ENCODE results near the gene LDHB. TPM values are rescaled to one million over a fixed set of nuclear protein-coding genes. Genes with fewer than 3 reads are reported as not detected.
"Not testable (repeated sequence)": the region's sequence is repeated elsewhere in the genome, so short reads cannot be mapped to it uniquely, and the experiment has no call there.

LDHB gene
- total RNA-seq, 1 experiment from 2014 or later = 1,361 TPM

GRCh38 chr12:21647179-21647578 is 10.5 kb downstream of the LDHB start:
- Histone ChIP-seq H3K27me3 (no peaks in the 10 kb centered on the region), H3K4me1 (peaks cover 27% of the 10 kb centered on the region), H3K27ac (no peak overlapping the region), H3K4me3 (no peak overlapping the region), H3K9me3 (replicated peaks) (no peaks in the 10 kb centered on the region), H3K36me3 (peaks cover 94% of the 10 kb centered on the region)
- DNase-seq = no peak

DNA sequence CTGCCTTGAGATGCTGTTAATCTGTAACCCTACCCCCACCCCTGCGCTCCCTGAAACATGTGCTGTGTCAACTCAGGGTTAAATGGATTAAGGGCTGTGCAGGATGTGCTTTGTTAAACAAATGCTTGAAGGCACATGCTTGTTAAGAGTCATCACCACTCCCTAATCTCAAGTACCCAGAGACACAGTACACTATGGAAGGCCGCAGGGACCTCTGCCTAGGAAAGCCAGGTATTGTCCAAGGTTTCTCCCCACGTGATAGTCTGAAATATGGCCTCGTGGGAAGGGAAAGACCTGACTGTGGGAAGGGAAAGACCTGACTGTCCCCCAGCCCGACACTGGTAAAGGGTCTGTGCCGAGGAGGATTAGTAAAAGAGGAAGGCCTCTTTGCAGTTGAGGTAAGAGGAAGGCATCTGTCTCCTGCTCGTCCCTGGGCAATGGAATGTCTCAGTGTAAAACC is 12.6 kb downstream of the LDHB start:
- peaks cover 94% of the 10 kb centered on the region for H3K36me3 ChIP-seq
- peak overlapping the region; percentile 36; the same call in 1 of the 2 replicates for H3K27ac ChIP-seq
- H3K4me3 ChIP-seq; H3K27me3 ChIP-seq; H3K9me3 ChIP-seq (replicated peaks): not testable (repeated sequence)
- peak; percentile 55 to 60 for DNase-seq
- peaks cover 27% of the 10 kb centered on the region for H3K4me1 ChIP-seq

GRCh38 chr12:21644516-21644915 is 13.1 kb downstream of the LDHB start:
- Histone ChIP-seq H3K4me3 (no peak overlapping the region), H3K9me3 (replicated peaks) (no peaks in the 10 kb centered on the region), H3K36me3 (peaks cover 95% of the 10 kb centered on the region), H3K4me1 (peaks cover 27% of the 10 kb centered on the region), H3K27me3 (no peaks in the 10 kb centered on the region), H3K27ac (no peak overlapping the region)
- no peak for DNase-seq

GRCh38 chr12:21643758-21644157 is 13.9 kb downstream of the LDHB start:
- no peak for DNase-seq
- no peak overlapping the region for H3K4me3 ChIP-seq
- H3K36me3 ChIP-seq = peaks cover 95% of the 10 kb centered on the region
- no peaks in the 10 kb centered on the region for H3K9me3 ChIP-seq (replicated peaks)
- H3K4me1 ChIP-seq = peaks cover 25% of the 10 kb centered on the region
- no peak overlapping the region for H3K27ac ChIP-seq
- no peaks in the 10 kb centered on the region for H3K27me3 ChIP-seq

- peaks cover 95% of the 10 kb centered on the region for H3K36me3 ChIP-seq
- H3K27me3 ChIP-seq = no peaks in the 10 kb centered on the region
- DNase-seq = no peak
- H3K4me1 ChIP-seq = peaks cover 23% of the 10 kb centered on the region
- H3K27ac ChIP-seq = no peak overlapping the region
- no peaks in the 10 kb centered on the region for H3K9me3 ChIP-seq (replicated peaks)
- H3K4me3 ChIP-seq = no peak overlapping the region
Measured at GRCh38 chr12:21642707-21643389, 14.8 kb downstream of the LDHB start.

DNA sequence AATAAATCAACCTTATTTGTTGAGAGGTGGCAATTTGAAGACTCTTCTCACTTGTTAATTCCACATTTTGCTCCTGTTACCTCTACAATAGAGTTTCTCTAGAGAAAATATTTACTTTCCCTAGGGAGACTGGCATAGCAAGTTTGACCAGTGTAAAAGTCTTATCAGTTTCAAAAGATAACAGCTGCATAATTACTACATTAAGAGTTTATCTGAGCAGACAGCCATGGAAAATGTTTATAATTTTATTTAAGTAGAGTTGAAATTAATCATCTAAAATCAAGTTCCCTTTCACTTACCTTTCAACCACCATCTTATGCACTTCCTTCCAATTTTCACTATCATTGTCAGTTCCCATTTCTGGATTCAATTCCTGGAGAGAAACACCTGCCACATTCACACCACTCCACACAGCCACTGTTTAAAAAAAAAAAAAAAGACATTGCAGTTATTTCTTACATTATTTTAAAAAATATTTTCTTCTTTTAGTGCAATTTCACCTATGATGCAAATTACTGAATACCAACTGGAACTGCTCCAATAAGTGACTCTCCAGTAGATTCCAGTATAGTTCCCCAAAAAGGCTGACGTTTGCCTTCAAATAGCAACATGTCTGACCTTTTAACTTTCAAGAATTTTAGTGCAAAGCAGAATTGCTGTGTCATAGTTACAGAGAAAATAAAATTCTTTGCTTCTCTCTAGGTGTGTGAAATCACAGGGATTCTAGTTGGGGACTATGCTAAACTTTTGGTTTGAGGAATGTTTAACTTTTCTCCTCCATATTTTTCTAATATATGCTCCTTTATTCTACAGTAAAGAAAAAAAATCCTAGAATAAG is 19.4 kb downstream of the LDHB start:
- Histone ChIP-seq H3K27ac (no peak overlapping the region), H3K36me3 (peaks cover 99% of the 10 kb centered on the region)

GRCh38 chr12:21634245-21634644 is 23.4 kb downstream of the LDHB start:
- H3K4me3 ChIP-seq = no peak overlapping the region
- no peak for DNase-seq
- no peaks in the 10 kb centered on the region for H3K4me1 ChIP-seq
- no peaks in the 10 kb centered on the region for H3K27me3 ChIP-seq
- H3K27ac ChIP-seq = no peak overlapping the region
- no peaks in the 10 kb centered on the region for H3K9me3 ChIP-seq (replicated peaks)
- H3K36me3 ChIP-seq = peaks cover 69% of the 10 kb centered on the region

More for the DNA sequence above, 19.4 kb downstream of the LDHB start:
- no peaks in the 10 kb centered on the region for H3K27me3 ChIP-seq
- no peaks in the 10 kb centered on the region for H3K4me1 ChIP-seq
- H3K9me3 ChIP-seq (replicated peaks) = no peaks in the 10 kb centered on the region
- DNase-seq = no peak
- H3K4me3 ChIP-seq = no peak overlapping the region

DNA sequence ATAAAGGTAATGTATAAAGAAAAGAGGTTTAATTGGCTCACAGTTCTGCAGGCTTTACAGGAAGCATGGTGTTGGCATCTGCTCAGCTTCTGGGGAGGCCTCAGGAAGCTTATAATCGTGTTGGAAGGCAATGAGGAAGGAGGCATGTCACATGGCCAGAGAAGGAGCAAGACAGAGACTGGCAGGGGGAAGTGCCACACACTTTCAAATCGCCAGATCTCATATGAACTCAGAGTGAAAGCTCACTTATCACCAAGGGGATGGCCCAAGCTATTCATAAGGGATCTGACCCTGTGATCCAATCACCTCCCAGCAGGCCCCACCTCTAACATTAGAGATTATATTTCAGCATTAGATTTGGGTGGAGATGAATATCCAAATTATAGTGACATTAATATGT is 26.3 kb downstream of the LDHB start:
- DNase-seq = no peak
- Histone ChIP-seq H3K27me3 (no peaks in the 10 kb centered on the region), H3K27ac (no peak overlapping the region), H3K36me3 (peaks cover 41% of the 10 kb centered on the region), H3K4me3 (no peak overlapping the region), H3K4me1 (no peaks in the 10 kb centered on the region), H3K9me3 (replicated peaks) (no peaks in the 10 kb centered on the region)

- Histone ChIP-seq H3K4me3 (no peak overlapping the region), H3K36me3 (peaks cover 6% of the 10 kb centered on the region), H3K9me3 (replicated peaks) (no peaks in the 10 kb centered on the region), H3K27ac (no peak overlapping the region), H3K27me3 (no peaks in the 10 kb centered on the region), H3K4me1 (no peaks in the 10 kb centered on the region)
- no peak for DNase-seq
Measured at GRCh38 chr12:21627924-21628323, 29.7 kb downstream of the LDHB start.

DNA sequence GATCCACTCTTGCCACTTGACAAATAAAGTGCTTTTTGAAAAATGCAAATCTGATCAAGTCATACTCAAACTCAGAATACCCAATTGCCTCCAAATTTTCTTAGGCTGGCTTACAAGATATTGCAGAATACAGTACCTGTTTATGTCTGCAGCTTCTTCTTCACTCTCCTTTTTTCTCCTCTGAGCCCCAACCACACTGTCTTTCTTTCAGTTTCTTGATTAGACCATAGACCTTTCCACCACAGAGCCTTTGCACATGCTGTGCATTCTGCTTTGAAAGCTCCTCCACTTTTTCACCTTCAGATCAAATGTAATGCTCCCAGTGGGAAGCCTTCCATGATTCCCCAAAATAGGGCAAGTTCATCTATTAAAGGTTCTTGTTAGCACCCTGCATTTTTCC is 39.1 kb downstream of the LDHB start:
- Histone ChIP-seq H3K27ac (no peak overlapping the region), H3K4me1 (no peaks in the 10 kb centered on the region), H3K4me3 (no peak overlapping the region), H3K36me3 (no peaks in the 10 kb centered on the region), H3K9me3 (replicated peaks) (no peaks in the 10 kb centered on the region), H3K27me3 (no peaks in the 10 kb centered on the region)
- no peak for DNase-seq

DNA sequence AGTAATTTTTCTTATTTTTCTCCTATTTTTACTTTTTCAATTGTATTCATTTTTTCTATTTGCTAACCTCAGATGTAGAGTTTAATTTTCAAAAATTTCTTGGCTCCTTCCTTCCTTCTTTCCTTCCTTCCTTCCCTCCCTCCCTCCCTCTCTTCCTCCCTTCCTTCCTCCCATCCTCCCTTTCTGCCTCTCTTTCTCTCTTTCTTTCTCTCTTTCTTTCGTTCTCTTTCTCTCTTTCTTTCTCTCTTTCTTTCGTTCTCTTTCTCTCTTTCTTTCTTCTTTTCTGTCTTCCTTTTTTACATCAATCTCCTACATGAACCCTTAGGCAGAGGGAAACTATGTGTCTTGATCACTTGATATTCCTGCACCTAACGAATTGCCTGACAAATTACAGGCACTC is 40.6 kb downstream of the LDHB start:
- Histone ChIP-seq H3K4me1 (no peaks in the 10 kb centered on the region), H3K27me3 (no peaks in the 10 kb centered on the region), H3K27ac (no peak overlapping the region), H3K36me3 (no peaks in the 10 kb centered on the region), H3K9me3 (replicated peaks) (no peaks in the 10 kb centered on the region), H3K4me3 (no peak overlapping the region)
- no peak for DNase-seq

- Histone ChIP-seq H3K27ac (no peak overlapping the region), H3K4me1 (no peaks in the 10 kb centered on the region), H3K9me3 (replicated peaks) (no peaks in the 10 kb centered on the region), H3K27me3 (no peaks in the 10 kb centered on the region), H3K4me3 (no peak overlapping the region), H3K36me3 (no peaks in the 10 kb centered on the region)
- no peak for DNase-seq
Measured at GRCh38 chr12:21615431-21615830, 42.2 kb downstream of the LDHB start.

GRCh38 chr12:21614506-21614905 is 43.1 kb downstream of the LDHB start:
- Histone ChIP-seq H3K36me3 (no peaks in the 10 kb centered on the region), H3K4me1 (no peaks in the 10 kb centered on the region), H3K4me3 (no peak overlapping the region), H3K27me3 (no peaks in the 10 kb centered on the region), H3K27ac (no peak overlapping the region), H3K9me3 (replicated peaks) (no peaks in the 10 kb centered on the region)
- no peak for DNase-seq

GRCh38 chr12:21613931-21614330 is 43.7 kb downstream of the LDHB start:
- H3K9me3 ChIP-seq (replicated peaks) = no peaks in the 10 kb centered on the region
- no peaks in the 10 kb centered on the region for H3K4me1 ChIP-seq
- H3K36me3 ChIP-seq = no peaks in the 10 kb centered on the region
- DNase-seq = no peak
- H3K27me3 ChIP-seq = no peaks in the 10 kb centered on the region
- no peak overlapping the region for H3K27ac ChIP-seq
- no peak overlapping the region for H3K4me3 ChIP-seq

- Histone ChIP-seq H3K36me3 (no peaks in the 10 kb centered on the region), H3K4me1 (no peaks in the 10 kb centered on the region), H3K9me3 (replicated peaks) (no peaks in the 10 kb centered on the region), H3K27me3 (no peaks in the 10 kb centered on the region), H3K27ac (no peak overlapping the region), H3K4me3 (no peak overlapping the region)
- DNase-seq = no peak
Measured at GRCh38 chr12:21608196-21608595, 49.4 kb downstream of the LDHB start.
